GM10266 (cell line): ENCODE measurements around the gene TCL1A.
"Not testable (repeated sequence)": the region's sequence is repeated elsewhere in the genome, so short reads cannot be mapped to it uniquely, and the experiment has no call there.

Source experiments
- DNase-seq: peaks from one replicate; pipeline ENCODE4 v3.0.0; 2012; ENCODE audit errors: extremely low spot score
- CTCF ChIP-seq: IDR thresholded peaks from 2 replicates; pipeline ENCODE4 v1.5.1; 2012; ENCODE audit warnings: mild to moderate bottlenecking, low read depth; ENCODE audit not compliant: control insufficient read depth, insufficient read depth; ENCODE audit errors: missing control alignments

TCL1A gene

GRCh38 chr14:95713596-95714371 lies at the start of gene TCL1A:
TSS of gene TCL1A (minus strand) at chr14:95714125. CDS start at chr14:95714066, 59 bp downstream.
- TF ChIP-seq CTCF, result peak; percentile 69

GRCh38 chr14:95763032-95763431 lies 49.1 kb upstream of the TCL1A start:
- not testable (repeated sequence) for DNase-seq

More at GRCh38 chr14:95713596-95714371, at the start of gene TCL1A:
- peak; percentile 83 for DNase-seq

- DNase-seq, result no peak
- no peak for TF ChIP-seq CTCF
Measured at GRCh38 chr14:95761436-95761835, 47.5 kb upstream of the TCL1A start.

GRCh38 chr14:95760596-95760995 lies 46.7 kb upstream of the TCL1A start:
- no peak for TF ChIP-seq CTCF
- DNase-seq, result no peak

- TF ChIP-seq CTCF, result no peak
- DNase-seq, result no peak
Measured at GRCh38 chr14:95759941-95760340, 46.0 kb upstream of the TCL1A start.

GRCh38 chr14:95758331-95758730 lies 44.4 kb upstream of the TCL1A start:
- TF ChIP-seq CTCF, result no peak
- DNase-seq, result no peak

- no peak for DNase-seq
- TF ChIP-seq CTCF, result no peak
Measured at GRCh38 chr14:95756751-95757150, 42.8 kb upstream of the TCL1A start.
